K562 treated with DMSO at 1 percent for 24 hours (cell line): ENCODE measurements around the gene PHF2. TPM values are rescaled to one million over a fixed set of nuclear protein-coding genes. Genes with fewer than 3 reads are reported as not detected.

Source experiments
- total RNA-seq: library from RNA; unstranded; fragments of 300-600 nt; gene quantifications from 2 replicates; pipeline ENCODE4 v1.2.3, GENCODE V29; 2022; ENCODE audit warnings: low read depth; ENCODE audit not compliant: insufficient read depth

Gene PHF2
- total RNA-seq = 15.7 and 15.9 TPM in 2 replicates

DNA sequence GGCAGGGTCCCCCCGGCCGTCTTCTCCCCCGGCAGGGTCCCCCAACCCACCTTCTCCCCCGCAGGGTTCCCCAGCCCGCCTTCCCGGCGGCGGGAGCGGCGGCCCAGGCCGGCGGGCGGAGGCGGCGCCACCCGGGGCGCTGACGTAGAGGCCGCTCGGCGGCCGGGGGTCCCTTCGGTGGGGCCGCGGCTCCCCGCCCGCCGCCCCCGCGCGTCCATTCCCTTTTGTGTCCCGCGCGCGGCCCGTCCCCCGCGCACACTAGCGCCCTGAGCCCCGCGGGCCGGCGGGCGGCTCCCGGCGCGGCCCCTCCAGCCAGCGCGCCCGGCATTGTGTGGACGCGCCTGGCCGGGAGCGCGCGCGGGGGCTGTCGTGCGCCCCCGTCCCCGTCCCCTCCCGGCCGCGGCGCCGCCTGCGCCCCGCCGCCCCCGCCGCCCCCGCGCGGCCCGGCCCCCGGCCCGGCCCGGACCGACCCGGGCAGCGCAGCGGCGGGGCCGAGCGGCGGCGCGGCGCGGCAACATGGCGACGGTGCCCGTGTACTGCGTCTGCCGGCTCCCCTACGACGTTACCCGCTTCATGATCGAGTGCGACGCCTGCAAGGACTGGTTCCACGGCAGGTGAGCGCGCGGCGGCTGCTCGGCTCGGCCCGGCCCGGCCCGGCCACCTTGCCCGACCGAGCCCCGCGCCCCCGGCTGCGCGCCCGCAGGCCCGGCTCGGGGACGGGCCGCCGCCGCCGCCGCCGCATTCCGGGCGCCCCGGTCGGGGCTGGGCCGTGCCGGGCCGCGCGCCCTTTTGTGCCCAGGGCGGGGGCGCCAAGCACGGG is at the start of gene PHF2:
TSS of gene PHF2 (plus strand) at position 327 of the 820 bp plus-strand sequence. CDS start at position 517, 190 bp downstream.

Other genes starting within 250 kb of the PHF2 start
- gene FAM120A, start 124.9 kb upstream of the PHF2 start, total RNA-seq = 23.8 and 25.0 TPM in 2 replicates
- gene FAM120AOS, start 123.0 kb upstream of the PHF2 start, total RNA-seq = 48.1 and 50.5 TPM in 2 replicates